HepG2 (cell line): ENCODE data around the gene KIZ.

Source experiments
- EZH2 ChIP-seq: conservative IDR thresholded peaks from 2 replicates; pipeline ENCODE4 v1.6.1; 2012; ENCODE audit warnings: mild to moderate bottlenecking, low read depth, low read length, moderate library complexity
- FOXJ3 ChIP-seq: sonication (generic); formaldehyde crosslinking; IDR thresholded peaks from 2 replicates; pipeline ENCODE4 v1.4.0; 2020; ENCODE audit warnings: missing genetic modification reagents, mild to moderate bottlenecking, borderline replicate concordance
- NR2F2 ChIP-seq: IDR thresholded peaks from 2 replicates; pipeline ENCODE4 v1.6.1; 2012; ENCODE audit warnings: low read depth, inconsistent platforms, borderline replicate concordance
- ZBTB7A ChIP-seq: sonication (generic); formaldehyde crosslinking; IDR thresholded peaks from 2 replicates; pipeline ENCODE4 v1.8.0; 2022; ENCODE audit warnings: mild to moderate bottlenecking, missing genetic modification reagents
- ZMYM3 ChIP-seq: sonication (generic); formaldehyde crosslinking; IDR thresholded peaks from 2 replicates; pipeline ENCODE4 v1.5.1; 2020; ENCODE audit warnings: mild to moderate bottlenecking, missing genetic modification reagents
- ZNF891 ChIP-seq: sonication (generic); formaldehyde crosslinking; IDR thresholded peaks from 2 replicates; pipeline ENCODE4 v1.5.0; 2020; ENCODE audit warnings: mild to moderate bottlenecking, missing genetic modification reagents
- TF ChIP-seq, protein P1 (sequence below): sonication (generic); formaldehyde crosslinking; IDR thresholded peaks from 2 replicates; pipeline ENCODE4 v1.5.0; 2020; ENCODE audit warnings: missing genetic modification reagents, mild to moderate bottlenecking, borderline replicate concordance
- TF ChIP-seq, protein P2 (sequence below), 2 experiments: IDR thresholded peaks; 2 replicates each; pipeline ENCODE4 v1.6.1; 2011 to 2012; ENCODE audit warnings: low read length in 2 of 2, borderline replicate concordance in 1 of 2, low read depth in 1 of 2, mild to moderate bottlenecking in 1 of 2, moderate library complexity in 1 of 2
- TF ChIP-seq, protein P3 (sequence below): sonication (generic); formaldehyde crosslinking; IDR thresholded peaks from 2 replicates; pipeline ENCODE4 v1.5.0; 2020; ENCODE audit warnings: mild to moderate bottlenecking, missing genetic modification reagents, moderate library complexity
- TF ChIP-seq, protein P4 (sequence below): sonication (generic); formaldehyde crosslinking; IDR thresholded peaks from 2 replicates; pipeline ENCODE4 v1.5.0; 2020; ENCODE audit warnings: mild to moderate bottlenecking, missing genetic modification reagents, borderline replicate concordance
- TF ChIP-seq, protein P5 (sequence below): sonication (generic); formaldehyde crosslinking; IDR thresholded peaks from 2 replicates; pipeline ENCODE4 v1.4.0; 2020; ENCODE audit warnings: missing genetic modification reagents

DNA sequence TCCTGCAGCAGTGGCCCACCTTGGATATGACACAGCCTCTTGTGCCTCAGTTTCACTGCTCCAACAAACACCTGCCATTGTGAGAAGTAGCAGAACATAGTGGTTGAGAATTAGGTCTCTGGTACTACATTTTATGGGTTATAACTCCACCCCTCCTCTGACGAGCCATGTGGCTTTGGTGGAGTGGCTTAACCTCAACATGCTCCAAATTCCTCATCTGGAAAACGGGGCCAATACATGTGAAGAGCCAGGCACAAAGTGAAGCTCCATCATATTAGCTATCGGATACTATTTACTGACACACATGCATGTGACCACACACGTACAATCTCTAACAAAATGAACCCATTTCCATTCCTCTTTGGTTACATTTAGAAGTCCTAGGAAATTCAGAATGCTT, 8.4 kb upstream of the KIZ start:
- TF ChIP-seq, protein P1, sequence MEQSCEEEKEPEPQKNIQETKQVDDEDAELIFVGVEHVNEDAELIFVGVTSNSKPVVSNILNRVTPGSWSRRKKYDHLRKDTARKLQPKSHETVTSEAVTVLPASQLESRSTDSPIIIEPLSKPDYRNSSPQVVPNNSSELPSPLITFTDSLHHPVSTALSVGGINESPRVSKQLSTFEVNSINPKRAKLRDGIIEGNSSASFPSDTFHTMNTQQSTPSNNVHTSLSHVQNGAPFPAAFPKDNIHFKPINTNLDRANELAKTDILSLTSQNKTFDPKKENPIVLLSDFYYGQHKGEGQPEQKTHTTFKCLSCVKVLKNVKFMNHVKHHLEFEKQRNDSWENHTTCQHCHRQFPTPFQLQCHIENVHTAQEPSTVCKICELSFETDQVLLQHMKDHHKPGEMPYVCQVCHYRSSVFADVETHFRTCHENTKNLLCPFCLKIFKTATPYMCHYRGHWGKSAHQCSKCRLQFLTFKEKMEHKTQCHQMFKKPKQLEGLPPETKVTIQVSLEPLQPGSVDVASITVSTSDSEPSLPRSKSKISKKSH (CRISPR knock-in tag) = no peak
- no peak for TF ChIP-seq NR2F2
- TF ChIP-seq, protein P2, sequence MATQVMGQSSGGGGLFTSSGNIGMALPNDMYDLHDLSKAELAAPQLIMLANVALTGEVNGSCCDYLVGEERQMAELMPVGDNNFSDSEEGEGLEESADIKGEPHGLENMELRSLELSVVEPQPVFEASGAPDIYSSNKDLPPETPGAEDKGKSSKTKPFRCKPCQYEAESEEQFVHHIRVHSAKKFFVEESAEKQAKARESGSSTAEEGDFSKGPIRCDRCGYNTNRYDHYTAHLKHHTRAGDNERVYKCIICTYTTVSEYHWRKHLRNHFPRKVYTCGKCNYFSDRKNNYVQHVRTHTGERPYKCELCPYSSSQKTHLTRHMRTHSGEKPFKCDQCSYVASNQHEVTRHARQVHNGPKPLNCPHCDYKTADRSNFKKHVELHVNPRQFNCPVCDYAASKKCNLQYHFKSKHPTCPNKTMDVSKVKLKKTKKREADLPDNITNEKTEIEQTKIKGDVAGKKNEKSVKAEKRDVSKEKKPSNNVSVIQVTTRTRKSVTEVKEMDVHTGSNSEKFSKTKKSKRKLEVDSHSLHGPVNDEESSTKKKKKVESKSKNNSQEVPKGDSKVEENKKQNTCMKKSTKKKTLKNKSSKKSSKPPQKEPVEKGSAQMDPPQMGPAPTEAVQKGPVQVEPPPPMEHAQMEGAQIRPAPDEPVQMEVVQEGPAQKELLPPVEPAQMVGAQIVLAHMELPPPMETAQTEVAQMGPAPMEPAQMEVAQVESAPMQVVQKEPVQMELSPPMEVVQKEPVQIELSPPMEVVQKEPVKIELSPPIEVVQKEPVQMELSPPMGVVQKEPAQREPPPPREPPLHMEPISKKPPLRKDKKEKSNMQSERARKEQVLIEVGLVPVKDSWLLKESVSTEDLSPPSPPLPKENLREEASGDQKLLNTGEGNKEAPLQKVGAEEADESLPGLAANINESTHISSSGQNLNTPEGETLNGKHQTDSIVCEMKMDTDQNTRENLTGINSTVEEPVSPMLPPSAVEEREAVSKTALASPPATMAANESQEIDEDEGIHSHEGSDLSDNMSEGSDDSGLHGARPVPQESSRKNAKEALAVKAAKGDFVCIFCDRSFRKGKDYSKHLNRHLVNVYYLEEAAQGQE (IDR thresholded peaks at IDR 0.05; ENCODE audit: borderline replicate concordance in 1 of 2, low read depth in 1 of 2, low read length in 2 of 2) = no peak
- TF ChIP-seq, protein P3, sequence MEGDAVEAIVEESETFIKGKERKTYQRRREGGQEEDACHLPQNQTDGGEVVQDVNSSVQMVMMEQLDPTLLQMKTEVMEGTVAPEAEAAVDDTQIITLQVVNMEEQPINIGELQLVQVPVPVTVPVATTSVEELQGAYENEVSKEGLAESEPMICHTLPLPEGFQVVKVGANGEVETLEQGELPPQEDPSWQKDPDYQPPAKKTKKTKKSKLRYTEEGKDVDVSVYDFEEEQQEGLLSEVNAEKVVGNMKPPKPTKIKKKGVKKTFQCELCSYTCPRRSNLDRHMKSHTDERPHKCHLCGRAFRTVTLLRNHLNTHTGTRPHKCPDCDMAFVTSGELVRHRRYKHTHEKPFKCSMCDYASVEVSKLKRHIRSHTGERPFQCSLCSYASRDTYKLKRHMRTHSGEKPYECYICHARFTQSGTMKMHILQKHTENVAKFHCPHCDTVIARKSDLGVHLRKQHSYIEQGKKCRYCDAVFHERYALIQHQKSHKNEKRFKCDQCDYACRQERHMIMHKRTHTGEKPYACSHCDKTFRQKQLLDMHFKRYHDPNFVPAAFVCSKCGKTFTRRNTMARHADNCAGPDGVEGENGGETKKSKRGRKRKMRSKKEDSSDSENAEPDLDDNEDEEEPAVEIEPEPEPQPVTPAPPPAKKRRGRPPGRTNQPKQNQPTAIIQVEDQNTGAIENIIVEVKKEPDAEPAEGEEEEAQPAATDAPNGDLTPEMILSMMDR = no peak
- TF ChIP-seq, protein P4, sequence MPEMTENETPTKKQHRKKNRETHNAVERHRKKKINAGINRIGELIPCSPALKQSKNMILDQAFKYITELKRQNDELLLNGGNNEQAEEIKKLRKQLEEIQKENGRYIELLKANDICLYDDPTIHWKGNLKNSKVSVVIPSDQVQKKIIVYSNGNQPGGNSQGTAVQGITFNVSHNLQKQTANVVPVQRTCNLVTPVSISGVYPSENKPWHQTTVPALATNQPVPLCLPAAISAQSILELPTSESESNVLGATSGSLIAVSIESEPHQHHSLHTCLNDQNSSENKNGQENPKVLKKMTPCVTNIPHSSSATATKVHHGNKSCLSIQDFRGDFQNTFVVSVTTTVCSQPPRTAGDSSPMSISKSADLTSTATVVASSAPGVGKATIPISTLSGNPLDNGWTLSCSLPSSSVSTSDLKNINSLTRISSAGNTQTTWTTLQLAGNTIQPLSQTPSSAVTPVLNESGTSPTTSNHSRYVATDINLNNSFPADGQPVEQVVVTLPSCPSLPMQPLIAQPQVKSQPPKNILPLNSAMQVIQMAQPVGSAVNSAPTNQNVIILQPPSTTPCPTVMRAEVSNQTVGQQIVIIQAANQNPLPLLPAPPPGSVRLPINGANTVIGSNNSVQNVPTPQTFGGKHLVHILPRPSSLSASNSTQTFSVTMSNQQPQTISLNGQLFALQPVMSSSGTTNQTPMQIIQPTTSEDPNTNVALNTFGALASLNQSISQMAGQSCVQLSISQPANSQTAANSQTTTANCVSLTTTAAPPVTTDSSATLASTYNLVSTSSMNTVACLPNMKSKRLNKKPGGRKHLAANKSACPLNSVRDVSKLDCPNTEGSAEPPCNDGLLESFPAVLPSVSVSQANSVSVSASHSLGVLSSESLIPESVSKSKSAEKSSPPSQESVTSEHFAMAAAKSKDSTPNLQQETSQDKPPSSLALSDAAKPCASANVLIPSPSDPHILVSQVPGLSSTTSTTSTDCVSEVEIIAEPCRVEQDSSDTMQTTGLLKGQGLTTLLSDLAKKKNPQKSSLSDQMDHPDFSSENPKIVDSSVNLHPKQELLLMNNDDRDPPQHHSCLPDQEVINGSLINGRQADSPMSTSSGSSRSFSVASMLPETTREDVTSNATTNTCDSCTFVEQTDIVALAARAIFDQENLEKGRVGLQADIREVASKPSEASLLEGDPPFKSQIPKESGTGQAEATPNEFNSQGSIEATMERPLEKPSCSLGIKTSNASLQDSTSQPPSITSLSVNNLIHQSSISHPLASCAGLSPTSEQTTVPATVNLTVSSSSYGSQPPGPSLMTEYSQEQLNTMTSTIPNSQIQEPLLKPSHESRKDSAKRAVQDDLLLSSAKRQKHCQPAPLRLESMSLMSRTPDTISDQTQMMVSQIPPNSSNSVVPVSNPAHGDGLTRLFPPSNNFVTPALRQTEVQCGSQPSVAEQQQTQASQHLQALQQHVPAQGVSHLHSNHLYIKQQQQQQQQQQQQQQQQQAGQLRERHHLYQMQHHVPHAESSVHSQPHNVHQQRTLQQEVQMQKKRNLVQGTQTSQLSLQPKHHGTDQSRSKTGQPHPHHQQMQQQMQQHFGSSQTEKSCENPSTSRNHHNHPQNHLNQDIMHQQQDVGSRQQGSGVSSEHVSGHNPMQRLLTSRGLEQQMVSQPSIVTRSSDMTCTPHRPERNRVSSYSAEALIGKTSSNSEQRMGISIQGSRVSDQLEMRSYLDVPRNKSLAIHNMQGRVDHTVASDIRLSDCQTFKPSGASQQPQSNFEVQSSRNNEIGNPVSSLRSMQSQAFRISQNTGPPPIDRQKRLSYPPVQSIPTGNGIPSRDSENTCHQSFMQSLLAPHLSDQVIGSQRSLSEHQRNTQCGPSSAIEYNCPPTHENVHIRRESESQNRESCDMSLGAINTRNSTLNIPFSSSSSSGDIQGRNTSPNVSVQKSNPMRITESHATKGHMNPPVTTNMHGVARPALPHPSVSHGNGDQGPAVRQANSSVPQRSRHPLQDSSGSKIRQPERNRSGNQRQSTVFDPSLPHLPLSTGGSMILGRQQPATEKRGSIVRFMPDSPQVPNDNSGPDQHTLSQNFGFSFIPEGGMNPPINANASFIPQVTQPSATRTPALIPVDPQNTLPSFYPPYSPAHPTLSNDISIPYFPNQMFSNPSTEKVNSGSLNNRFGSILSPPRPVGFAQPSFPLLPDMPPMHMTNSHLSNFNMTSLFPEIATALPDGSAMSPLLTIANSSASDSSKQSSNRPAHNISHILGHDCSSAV (CRISPR knock-in tag) = no peak
- TF ChIP-seq ZNF891 (CRISPR knock-in tag) = no peak
- no peak for TF ChIP-seq EZH2
- TF ChIP-seq, protein P5, sequence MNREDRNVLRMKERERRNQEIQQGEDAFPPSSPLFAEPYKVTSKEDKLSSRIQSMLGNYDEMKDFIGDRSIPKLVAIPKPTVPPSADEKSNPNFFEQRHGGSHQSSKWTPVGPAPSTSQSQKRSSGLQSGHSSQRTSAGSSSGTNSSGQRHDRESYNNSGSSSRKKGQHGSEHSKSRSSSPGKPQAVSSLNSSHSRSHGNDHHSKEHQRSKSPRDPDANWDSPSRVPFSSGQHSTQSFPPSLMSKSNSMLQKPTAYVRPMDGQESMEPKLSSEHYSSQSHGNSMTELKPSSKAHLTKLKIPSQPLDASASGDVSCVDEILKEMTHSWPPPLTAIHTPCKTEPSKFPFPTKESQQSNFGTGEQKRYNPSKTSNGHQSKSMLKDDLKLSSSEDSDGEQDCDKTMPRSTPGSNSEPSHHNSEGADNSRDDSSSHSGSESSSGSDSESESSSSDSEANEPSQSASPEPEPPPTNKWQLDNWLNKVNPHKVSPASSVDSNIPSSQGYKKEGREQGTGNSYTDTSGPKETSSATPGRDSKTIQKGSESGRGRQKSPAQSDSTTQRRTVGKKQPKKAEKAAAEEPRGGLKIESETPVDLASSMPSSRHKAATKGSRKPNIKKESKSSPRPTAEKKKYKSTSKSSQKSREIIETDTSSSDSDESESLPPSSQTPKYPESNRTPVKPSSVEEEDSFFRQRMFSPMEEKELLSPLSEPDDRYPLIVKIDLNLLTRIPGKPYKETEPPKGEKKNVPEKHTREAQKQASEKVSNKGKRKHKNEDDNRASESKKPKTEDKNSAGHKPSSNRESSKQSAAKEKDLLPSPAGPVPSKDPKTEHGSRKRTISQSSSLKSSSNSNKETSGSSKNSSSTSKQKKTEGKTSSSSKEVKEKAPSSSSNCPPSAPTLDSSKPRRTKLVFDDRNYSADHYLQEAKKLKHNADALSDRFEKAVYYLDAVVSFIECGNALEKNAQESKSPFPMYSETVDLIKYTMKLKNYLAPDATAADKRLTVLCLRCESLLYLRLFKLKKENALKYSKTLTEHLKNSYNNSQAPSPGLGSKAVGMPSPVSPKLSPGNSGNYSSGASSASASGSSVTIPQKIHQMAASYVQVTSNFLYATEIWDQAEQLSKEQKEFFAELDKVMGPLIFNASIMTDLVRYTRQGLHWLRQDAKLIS (CRISPR knock-in tag) = no peak
- TF ChIP-seq ZMYM3 (CRISPR knock-in tag) = no peak
- TF ChIP-seq FOXJ3 (CRISPR knock-in tag) = no peak
- TF ChIP-seq ZBTB7A (CRISPR knock-in tag) = no peak
